Keratinocyte (primary cell): ENCODE data around the gene FGGY. TPM values are rescaled to one million over a fixed set of nuclear protein-coding genes. Genes with fewer than 3 reads are reported as not detected.

Source experiments
- DNase-seq: peaks from one replicate; pipeline ENCODE4 v3.0.0-alpha.2; 2011; ENCODE audit warnings: low read depth, missing footprints, low spot score
- FAIRE-seq: peaks from 2 replicates; lab custom pipeline; 2011; peaks lifted over from hg19 to GRCh38; lab: Jason Lieb, UNC
- H2AFZ ChIP-seq: 2 replicates; pipeline ENCODE4 v1.6.0; 2012; ENCODE audit warnings: low read length, control low read depth, inconsistent platforms; ENCODE audit not compliant: control insufficient read depth
- H3K27ac ChIP-seq: 2 replicates; pipeline ENCODE4 v1.5.1; 2011; ENCODE audit warnings: low read length; ENCODE audit not compliant: control insufficient read depth, insufficient read depth
- H3K27me3 ChIP-seq: 3 replicates; pipeline ENCODE4 v1.6.0; 2011; ENCODE audit warnings: low read length; ENCODE audit not compliant: control insufficient read depth, insufficient read depth; ENCODE audit errors: extremely low read depth
- H3K36me3 ChIP-seq, 2 experiments: 2 replicates in 1 of 2; 3 replicates in 1 of 2; pipeline ENCODE4 v1.5.1; 2011; ENCODE audit warnings: low read length in 2 of 2, mild to moderate bottlenecking in 1 of 2; ENCODE audit not compliant: control insufficient read depth in 2 of 2, insufficient read depth in 2 of 2; ENCODE audit errors: extremely low read depth in 1 of 2
- H3K4me1 ChIP-seq: 3 replicates; pipeline ENCODE4 v1.5.1; 2011; ENCODE audit warnings: low read length; ENCODE audit not compliant: control insufficient read depth, insufficient read depth; ENCODE audit errors: extremely low read depth
- H3K4me2 ChIP-seq: 3 replicates; pipeline ENCODE4 v1.6.0; 2011; ENCODE audit warnings: low read depth, low read length; ENCODE audit not compliant: control insufficient read depth, insufficient read depth; ENCODE audit errors: extremely low read depth
- H3K4me3 ChIP-seq, 3 experiments: fragments of 200-600 bp in 1 of 3; sonication (generic) in 1 of 3; 2 replicates in 2 of 3; 3 replicates in 1 of 3; pipeline ENCODE4 v1.5.1; 2011 to 2016; ENCODE audit warnings: low read length in 3 of 3, mild to moderate bottlenecking in 3 of 3, control low read depth in 2 of 3, inconsistent platforms in 1 of 3, low read depth in 1 of 3, mixed read lengths in 1 of 3, mixed run types in 1 of 3, moderate library complexity in 1 of 3; ENCODE audit not compliant: control insufficient read depth in 2 of 3, insufficient read depth in 2 of 3; ENCODE audit errors: extremely low read depth in 1 of 3
- H3K79me2 ChIP-seq: 2 replicates; pipeline ENCODE4 v1.6.0; 2012; ENCODE audit warnings: low read length; ENCODE audit not compliant: control insufficient read depth, insufficient read depth
- H3K9ac ChIP-seq: 3 replicates; pipeline ENCODE4 v1.6.0; 2011; ENCODE audit warnings: low read length; ENCODE audit not compliant: control insufficient read depth, insufficient read depth; ENCODE audit errors: extremely low read depth
- H3K9me1 ChIP-seq: 3 replicates; pipeline ENCODE4 v1.6.0; 2011; ENCODE audit warnings: low read length; ENCODE audit not compliant: control insufficient read depth, insufficient read depth; ENCODE audit errors: extremely low read depth
- H3K9me3 ChIP-seq: 2 replicates; pipeline ENCODE4 v1.5.1; 2012; ENCODE audit warnings: low read depth, low read length; ENCODE audit not compliant: control insufficient read depth
- H4K20me1 ChIP-seq: 3 replicates; pipeline ENCODE4 v1.6.0; 2011; ENCODE audit warnings: low read length; ENCODE audit not compliant: control insufficient read depth, insufficient read depth; ENCODE audit errors: extremely low read depth
- CTCF ChIP-seq, 3 experiments: IDR thresholded peaks in 1 of 3; conservative IDR thresholded peaks in 1 of 3; optimal IDR thresholded peaks in 1 of 3; 2 replicates in 2 of 3; 3 replicates in 1 of 3; pipeline versions ENCODE3 to v1.5.1; 2011; ENCODE audit warnings: low read length in 3 of 3, mild to moderate bottlenecking in 3 of 3, moderate library complexity in 2 of 3, control low read depth in 1 of 3, inconsistent platforms in 1 of 3; ENCODE audit not compliant: insufficient read depth in 2 of 3; ENCODE audit errors: extremely low read depth in 1 of 3
- EZH2 ChIP-seq: IDR thresholded peaks from one replicate; pipeline ENCODE4 v1.6.1; 2012; ENCODE audit warnings: inconsistent platforms, mild to moderate bottlenecking, low read length, moderate library complexity
- dilution Hi-C: fragments of 300-500 bp; cut with MboI; formaldehyde crosslinking; loops from one replicate; pipeline ENCODE4 v1.7.0; 2020; ENCODE audit warnings: low sequenced_read_pairs; ENCODE audit not compliant: extremely low pct_ligation_motif_present
- polyA plus RNA-seq, 5 experiments: library from polyadenylated mRNA; depleted of rRNA in 3 of 5; stranded (reverse) in 3 of 5; stranded (forward) in 1 of 5; unstranded in 1 of 5; fragments of >200 nt; gene quantifications; 1 replicate in 1 of 5; 2 replicates in 3 of 5; 3 replicates in 1 of 5; pipeline versions ENCODE4 v1.2.1 to v1.2.3, GENCODE V29; 2011 to 2012; ENCODE audit warnings: missing spikeins in 2 of 5, low read depth in 1 of 5, low replicate concordance in 1 of 5

FGGY gene
- polyA plus RNA-seq, 1 donor (not counting 4 experiments of a cell fraction or from before 2014, with no cell fraction given), result 16.6 TPM

GRCh38 chr1:59367301-59368007 is 70.6 kb downstream of the FGGY start:
- Histone ChIP-seq H3K9me1 (no peaks in the 10 kb centered on the region), H3K4me2 (no peak overlapping the region), H3K4me1 (peaks cover 10% of the 10 kb centered on the region), H3K9me3 (no peaks in the 10 kb centered on the region), H3K36me3 (no peaks in the 10 kb centered on the region), H3K4me3 (no peak overlapping the region), H3K27ac (no peak overlapping the region), H2AFZ (no peak overlapping the region), H3K79me2 (no peaks in the 10 kb centered on the region), H3K27me3 (no peaks in the 10 kb centered on the region), H3K9ac (no peak overlapping the region), H4K20me1 (no peaks in the 10 kb centered on the region)
- dilution Hi-C loops, result no loop called here
- DNase-seq, result no peak
- FAIRE-seq, result no peak
- TF ChIP-seq EZH2 (no peak), CTCF (optimal IDR thresholded peaks at IDR 0.05 in 1 of 3, IDR thresholded peaks at IDR 0.05 in 1 of 3, conservative IDR thresholded peaks at IDR 0.05 in 1 of 3; ENCODE audit: extremely low read depth in 1 of 3, insufficient read depth in 2 of 3, low read length in 3 of 3) (no peak)

- H3K9ac ChIP-seq, result no peak overlapping the region
- no peaks in the 10 kb centered on the region for H3K27me3 ChIP-seq
- no peaks in the 10 kb centered on the region for H4K20me1 ChIP-seq
- dilution Hi-C loops, result no loop called here
- no peak overlapping the region for H3K4me2 ChIP-seq
- H3K9me1 ChIP-seq, result no peaks in the 10 kb centered on the region
- H3K79me2 ChIP-seq, result no peaks in the 10 kb centered on the region
- FAIRE-seq, result no peak
- no peak overlapping the region for H3K4me3 ChIP-seq
- no peaks in the 10 kb centered on the region for H3K36me3 ChIP-seq
- H3K9me3 ChIP-seq, result no peaks in the 10 kb centered on the region
- TF ChIP-seq EZH2 (no peak), CTCF (optimal IDR thresholded peaks at IDR 0.05 in 1 of 3, IDR thresholded peaks at IDR 0.05 in 1 of 3, conservative IDR thresholded peaks at IDR 0.05 in 1 of 3; ENCODE audit: extremely low read depth in 1 of 3, insufficient read depth in 2 of 3, low read length in 3 of 3) (no peak)
- no peak for DNase-seq
- H3K4me1 ChIP-seq, result peaks cover 10% of the 10 kb centered on the region
- H2AFZ ChIP-seq, result no peak overlapping the region
- H3K27ac ChIP-seq, result no peak overlapping the region
These were observed 71.2 kb downstream of the FGGY start for GRCh38 chr1:59368008-59368670.
